Transverse colon (tissue), 3 donors: ENCODE measurements around the gene FMOD.

Experiments
- EP300 ChIP-seq: sonication (generic); formaldehyde crosslinking; IDR thresholded peaks from one replicate; pipeline ENCODE4 v1.6.1; 2017; ENCODE audit warnings: antibody characterized with exemption, low read depth
- POLR2A ChIP-seq: fragments of 450-650 bp; IDR thresholded peaks from one replicate; pipeline ENCODE4 v1.6.1; 2016; ENCODE audit warnings: antibody characterized with exemption, mild to moderate bottlenecking, moderate library complexity
- TF ChIP-seq, protein P1 (sequence below), 5 experiments: fragments of 200-600 bp in 3 of 5; fragments of 450-650 bp in 2 of 5; sonication (generic) in 3 of 5; IDR thresholded peaks; 1 replicate in 2 of 5; 2 replicates in 3 of 5; pipeline ENCODE4 v1.5.1; 2016 to 2017; ENCODE audit warnings: antibody characterized with exemption in 5 of 5, inconsistent platforms in 3 of 5, mild to moderate bottlenecking in 2 of 5, moderate library complexity in 1 of 5

- TF ChIP-seq, protein P1, sequence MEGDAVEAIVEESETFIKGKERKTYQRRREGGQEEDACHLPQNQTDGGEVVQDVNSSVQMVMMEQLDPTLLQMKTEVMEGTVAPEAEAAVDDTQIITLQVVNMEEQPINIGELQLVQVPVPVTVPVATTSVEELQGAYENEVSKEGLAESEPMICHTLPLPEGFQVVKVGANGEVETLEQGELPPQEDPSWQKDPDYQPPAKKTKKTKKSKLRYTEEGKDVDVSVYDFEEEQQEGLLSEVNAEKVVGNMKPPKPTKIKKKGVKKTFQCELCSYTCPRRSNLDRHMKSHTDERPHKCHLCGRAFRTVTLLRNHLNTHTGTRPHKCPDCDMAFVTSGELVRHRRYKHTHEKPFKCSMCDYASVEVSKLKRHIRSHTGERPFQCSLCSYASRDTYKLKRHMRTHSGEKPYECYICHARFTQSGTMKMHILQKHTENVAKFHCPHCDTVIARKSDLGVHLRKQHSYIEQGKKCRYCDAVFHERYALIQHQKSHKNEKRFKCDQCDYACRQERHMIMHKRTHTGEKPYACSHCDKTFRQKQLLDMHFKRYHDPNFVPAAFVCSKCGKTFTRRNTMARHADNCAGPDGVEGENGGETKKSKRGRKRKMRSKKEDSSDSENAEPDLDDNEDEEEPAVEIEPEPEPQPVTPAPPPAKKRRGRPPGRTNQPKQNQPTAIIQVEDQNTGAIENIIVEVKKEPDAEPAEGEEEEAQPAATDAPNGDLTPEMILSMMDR (IDR thresholded peaks at IDR 0.05), result no peak
- TF ChIP-seq EP300 (no peak), POLR2A (no peak)
Measured at GRCh38 chr1:203346060-203346768, 4.7 kb downstream of the FMOD start.
